IMR-90 (cell line): Measurements from ENCODE around the gene ANXA2. TPM values are rescaled to one million over a fixed set of nuclear protein-coding genes. Genes with fewer than 3 reads are reported as not detected.

Experiments
- ATAC-seq: fragments of 200-7000 bp; cut with Tn5 transposase; 2 replicates; pipeline ENCODE4 v1.9.1; 2020; ENCODE audit warnings: low read depth, mild to moderate bottlenecking, moderate library complexity
- BruUV-seq: library from RNA; stranded (reverse); fragments of 400-500 nt; replicated peaks from 2 replicates; lab custom pipeline; 2021; lab: Mats Ljungman, UMichigan
- CTCF ChIA-PET: fragments of 300-600 bp; formaldehyde crosslinking; extraction: SDS; loops from one replicate; lab custom pipeline; 2021; ENCODE audit warnings: antibody characterized with exemption; lab: Yijun Ruan, JAX
- POLR2A ChIA-PET: fragments of 300-600 bp; sonication (Branson Sonifier 250); formaldehyde crosslinking; loops from one replicate; lab custom pipeline; 2022; ENCODE audit warnings: antibody characterized with exemption; ENCODE audit not compliant: unreplicated experiment; lab: Charles Lee
- DNase-seq: peaks from one replicate; pipeline ENCODE4 v3.0.0; 2013
- H2AFZ ChIP-seq: replicated peaks from 2 replicates; pipeline ENCODE3; 2013; ENCODE audit warnings: low read length, mild to moderate bottlenecking; ENCODE audit not compliant: poor library complexity
- H2AK5ac ChIP-seq: 2 replicates; pipeline ENCODE4 v1.6.1; 2013; ENCODE audit warnings: low read depth, low read length, inconsistent platforms
- H2AK9ac ChIP-seq: replicated peaks from 2 replicates; pipeline ENCODE3; 2013; ENCODE audit warnings: mild to moderate bottlenecking, low read depth, low read length, moderate library complexity; ENCODE audit not compliant: poor library complexity
- H2BK120ac ChIP-seq: 2 replicates; pipeline ENCODE4 v1.6.1; 2013; ENCODE audit warnings: low read depth, low read length, inconsistent platforms
- H2BK15ac ChIP-seq: 3 replicates; pipeline ENCODE4 v1.6.1; 2013; ENCODE audit warnings: low read depth, low read length, inconsistent platforms
- H2BK20ac ChIP-seq: 2 replicates; pipeline ENCODE4 v1.6.1; 2013; ENCODE audit warnings: low read depth, mild to moderate bottlenecking, inconsistent platforms, low read length, moderate library complexity
- H2BK5ac ChIP-seq: 2 replicates; pipeline ENCODE4 v1.6.1; 2013; ENCODE audit warnings: mild to moderate bottlenecking, low read depth, low read length, inconsistent platforms; ENCODE audit not compliant: poor library complexity, severe bottlenecking
- H3K14ac ChIP-seq: replicated peaks from 2 replicates; pipeline ENCODE4 v1.6.1; 2013; ENCODE audit warnings: low read depth, low read length, inconsistent platforms
- H3K18ac ChIP-seq: 2 replicates; pipeline ENCODE4 v1.6.1; 2013; ENCODE audit warnings: low read depth, low read length, control low read depth
- H3K23ac ChIP-seq: 2 replicates; pipeline ENCODE4 v1.6.1; 2013; ENCODE audit warnings: low read depth, low read length, inconsistent platforms
- H3K27ac ChIP-seq: 2 replicates; pipeline ENCODE4 v1.5.1; 2013; ENCODE audit warnings: mild to moderate bottlenecking, control low read depth, low read length; ENCODE audit not compliant: insufficient read depth
- H3K27me3 ChIP-seq: 2 replicates; pipeline ENCODE4 v1.6.1; 2013; ENCODE audit warnings: low read length; ENCODE audit not compliant: control insufficient read depth, insufficient read depth
- H3K36me3 ChIP-seq: 2 replicates; pipeline ENCODE4 v1.6.1; 2013; ENCODE audit warnings: low read length, mixed read lengths; ENCODE audit not compliant: control insufficient read depth, insufficient read depth
- H3K4ac ChIP-seq: 2 replicates; pipeline ENCODE4 v1.6.1; 2013; ENCODE audit warnings: low read depth, low read length, inconsistent platforms
- H3K4me1 ChIP-seq: 2 replicates; pipeline ENCODE4 v1.6.1; 2013; ENCODE audit warnings: low read length, mixed read lengths; ENCODE audit not compliant: control insufficient read depth, insufficient read depth
- H3K4me2 ChIP-seq: 2 replicates; pipeline ENCODE4 v1.6.1; 2013; ENCODE audit warnings: low read depth, mild to moderate bottlenecking, control low read depth, low read length, moderate library complexity
- H3K4me3 ChIP-seq: 2 replicates; pipeline ENCODE4 v1.5.1; 2013; ENCODE audit warnings: low read depth, mild to moderate bottlenecking, control low read depth, low read length, moderate library complexity; ENCODE audit not compliant: insufficient read depth
- H3K56ac ChIP-seq: 2 replicates; pipeline ENCODE4 v1.6.1; 2013; ENCODE audit warnings: low read length, inconsistent platforms; ENCODE audit not compliant: insufficient read depth; ENCODE audit errors: extremely low read depth
- H3K79me1 ChIP-seq, 2 experiments: 2 replicates each; pipeline ENCODE4 v1.6.1; 2013; ENCODE audit warnings: low read length in 2 of 2, inconsistent platforms in 1 of 2, low read depth in 1 of 2
- H3K9ac ChIP-seq: 2 replicates; pipeline ENCODE4 v1.6.1; 2013; ENCODE audit warnings: low read depth, low read length, control low read depth
- H3K9me1 ChIP-seq: 2 replicates; pipeline ENCODE4 v1.6.1; 2013; ENCODE audit warnings: low read length, inconsistent platforms; ENCODE audit not compliant: insufficient read depth
- H3K9me3 ChIP-seq: 2 replicates; pipeline ENCODE4 v1.6.1; 2013; ENCODE audit warnings: low read length; ENCODE audit not compliant: control insufficient read depth, insufficient read depth
- H4K20me1 ChIP-seq: 2 replicates; pipeline ENCODE4 v1.6.1; 2013; ENCODE audit warnings: low read length, inconsistent platforms; ENCODE audit not compliant: insufficient read depth
- H4K5ac ChIP-seq: 2 replicates; pipeline ENCODE4 v1.6.1; 2013; ENCODE audit warnings: mild to moderate bottlenecking, low read depth, low read length, control low read depth
- H4K8ac ChIP-seq, 2 experiments: 2 replicates each; pipeline ENCODE4 v1.6.1; 2013; ENCODE audit warnings: low read depth in 2 of 2, low read length in 2 of 2, control low read depth in 1 of 2, inconsistent platforms in 1 of 2
- H4K91ac ChIP-seq: 2 replicates; pipeline ENCODE4 v1.6.1; 2013; ENCODE audit warnings: low read depth, low read length, inconsistent platforms; ENCODE audit not compliant: insufficient read depth
- BHLHE40 ChIP-seq: fragments of 150-350 bp; IDR thresholded peaks from 2 replicates; pipeline ENCODE4 v1.6.1; 2016; ENCODE audit warnings: mild to moderate bottlenecking, low read depth, low read length
- CHD1 ChIP-seq: IDR thresholded peaks from 2 replicates; pipeline ENCODE4 v1.6.1; 2012; ENCODE audit warnings: low read depth, low read length, improper control_type of control experiment
- CTCF ChIP-seq: conservative IDR thresholded peaks from 2 replicates; pipeline ENCODE4 v1.5.1; 2012; ENCODE audit warnings: mild to moderate bottlenecking, low read depth, low read length, improper control_type of control experiment
- MAFK ChIP-seq: IDR thresholded peaks from 2 replicates; pipeline ENCODE4 v1.6.1; 2012; ENCODE audit warnings: low read depth, low read length, improper control_type of control experiment
- MAZ ChIP-seq: IDR thresholded peaks from 2 replicates; pipeline ENCODE4 v1.6.1; 2012; ENCODE audit warnings: low read depth, mild to moderate bottlenecking, low read length, improper control_type of control experiment, moderate library complexity, borderline replicate concordance
- POLR2A ChIP-seq: IDR thresholded peaks from 2 replicates; pipeline ENCODE4 v1.6.1; 2012; ENCODE audit warnings: mild to moderate bottlenecking, low read depth, low read length
- RAD21 ChIP-seq: IDR thresholded peaks from 2 replicates; pipeline ENCODE4 v1.6.1; 2012; ENCODE audit warnings: low read length, improper control_type of control experiment
- SMC3 ChIP-seq: fragments of 150-350 bp; IDR thresholded peaks from 2 replicates; pipeline ENCODE4 v1.6.1; 2016; ENCODE audit warnings: low read depth, mild to moderate bottlenecking, antibody characterized with exemption, low read length, moderate library complexity
- USF2 ChIP-seq: fragments of 150-350 bp; IDR thresholded peaks from 2 replicates; pipeline ENCODE4 v1.6.1; 2017; ENCODE audit warnings: mild to moderate bottlenecking, antibody characterized with exemption, low read length, low read depth
- WGBS, 2 experiments: methylation state at CpG; one replicate each; pipeline versions ENCODE4 v1.1.5 to v1.1.7; 2013; ENCODE audit warnings: missing lambda C conversion rate in 2 of 2; ENCODE audit not compliant: insufficient read length in 1 of 2; ENCODE audit errors: extremely low coverage in 2 of 2; 5-methylcytosine and 5-hydroxymethylcytosine counted together
- dilution Hi-C: fragments of 300-500 bp; cut with HindIII; formaldehyde crosslinking; loops from one replicate; pipeline ENCODE4 v1.14.3; 2018; ENCODE audit warnings: low sequenced_read_pairs; ENCODE audit not compliant: unreplicated experiment
- in situ Hi-C: fragments of 300-500 bp; cut with MboI; formaldehyde crosslinking; loops from 3 replicates; pipeline ENCODE4 v1.14.3; 2019; ENCODE audit warnings: low sequenced_read_pairs, inconsistent platforms, mixed read lengths
- intact Hi-C: fragments of 100-400 bp; cut with micrococcal nuclease; formaldehyde crosslinking; loops from 2 replicates; pipeline ENCODE4 v1.10.0; 2022
- polyA plus RNA-seq, 3 experiments: library from polyadenylated mRNA; depleted of rRNA; stranded (reverse); fragments of >200 nt; gene quantifications; 2 replicates each; pipeline ENCODE4 v1.2.3, GENCODE V29; 2012; ENCODE audit warnings: low replicate concordance in 1 of 3
- total RNA-seq: library from RNA; depleted of rRNA; stranded (reverse); fragments of >200 nt; gene quantifications from 2 replicates; pipeline ENCODE4 v1.2.3, GENCODE V29; 2012

ANXA2 gene
- total and polyA plus RNA-seq, 2 of the 4 experiments (the other 2 are of a cell fraction) = 7,454 to 8,412 TPM

- peak; percentile 86; the same call in 1 of the 2 replicates for TF ChIP-seq CHD1
- TF ChIP-seq MAFK = peak; percentile 0; the same call in 1 of the 2 replicates
- no peak for TF ChIP-seq MAZ
Observed at GRCh38 chr15:60379525-60380274, 18.1 kb downstream of the ANXA2 start (continued).

GRCh38 chr15:60379185-60379524 lies 18.6 kb downstream of the ANXA2 start:
- peaks cover 43% of the 10 kb centered on the region for H3K36me3 ChIP-seq
- peak overlapping the region; percentile 82 for H3K27ac ChIP-seq

More at GRCh38 chr15:60379185-60379524, 18.6 kb downstream of the ANXA2 start:
- Histone ChIP-seq H3K4me1 (peaks cover 38% of the 10 kb centered on the region), H2BK120ac (peak overlapping the region; percentile 26; the same call in 1 of the 2 replicates), H3K4ac (peak overlapping the region; percentile 28; the same call in 1 of the 2 replicates), H3K9me1 (peaks cover 29% of the 10 kb centered on the region), H3K79me1 (peaks cover 19 to 57% of the 10 kb centered on the region in 2 experiments), H2BK20ac (peak overlapping the region; percentile 47; the same call in 1 of the 2 replicates), H3K4me3 (no peak overlapping the region), H3K14ac (0 out of 2 replicates have a peak overlapping the region, but pooled peaks have one; percentile 22), H4K8ac (peak overlapping the region in 1 of 2 experiments; percentile 51; a peak in 2 of 4 replicates), H3K9ac (no peak overlapping the region), H3K23ac (no peak overlapping the region), H2AK5ac (peak overlapping the region; percentile 33; the same call in 1 of the 2 replicates), H3K27me3 (no peaks in the 10 kb centered on the region), H4K20me1 (peaks cover 86% of the 10 kb centered on the region), H2AFZ (no peak overlapping the region), H4K5ac (peak overlapping the region; percentile 31; the same call in 1 of the 2 replicates), H3K18ac (peak overlapping the region; percentile 82), H2BK15ac (no peak overlapping the region), H3K56ac (no peak overlapping the region), H4K91ac (peak overlapping the region; percentile 4; the same call in 1 of the 2 replicates), H2AK9ac (no peak overlapping the region), H2BK5ac (peak overlapping the region; percentile 90), H3K9me3 (no peaks in the 10 kb centered on the region), H3K4me2 (peak overlapping the region; percentile 57; the same call in 1 of the 2 replicates)
- no TSS peak for BruUV-seq
- DNase-seq (no peak), ATAC-seq (no peak)
- dilution Hi-C loops = no loop called here
- POLR2A ChIA-PET = no interaction called here
- TF ChIP-seq CTCF = no peak
- no peak for TF ChIP-seq SMC3
- TF ChIP-seq BHLHE40 = no peak
- no peak for TF ChIP-seq CHD1
- TF ChIP-seq MAFK = no peak
- TF ChIP-seq RAD21 = no peak
- TF ChIP-seq USF2 = no peak
- no peak for TF ChIP-seq POLR2A
- intact Hi-C loops = no loop called here
- no CpG with 5 or more reads among the region's 1 CpG for WGBS, 2 experiments
- in situ Hi-C loops = no loop called here
- CTCF ChIA-PET = no interaction called here
